Measurements from ENCODE around the gene MLLT3.

DNA sequence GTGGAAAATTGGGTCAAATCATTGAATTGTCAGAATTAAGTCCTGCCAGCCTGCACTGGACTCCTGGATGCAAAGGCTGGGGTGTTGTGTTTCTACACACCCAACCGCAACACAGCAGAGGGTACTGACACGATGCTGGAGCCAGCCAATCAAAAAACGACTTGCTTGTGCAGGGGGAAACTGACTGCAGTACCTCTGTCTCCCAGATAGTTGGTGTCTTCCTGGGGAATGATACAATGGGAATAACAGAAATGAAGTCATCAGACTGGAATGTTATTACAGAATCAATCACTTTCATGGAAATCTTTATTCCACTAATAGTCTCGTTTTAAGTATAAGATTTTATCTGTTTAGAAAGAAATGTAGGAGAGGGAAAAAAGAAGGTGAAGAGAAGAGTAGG lies 330.3 kb downstream of the MLLT3 start:
- TF ChIP-seq CTCF (IDR thresholded peaks at IDR 0.05 in 4 of 5, conservative IDR thresholded peaks at IDR 0.05 in 1 of 5) (no peak), POLR2A (IDR thresholded peaks at IDR 0.05) (no peak)
